Keratinocyte (primary cell): Measurements from ENCODE around the gene ABHD12B. TPM values are rescaled to one million over a fixed set of nuclear protein-coding genes. Genes with fewer than 3 reads are reported as not detected.

Experiments
- DNase-seq: peaks from one replicate; pipeline ENCODE4 v3.0.0-alpha.2; 2011; ENCODE audit warnings: low read depth, missing footprints, low spot score
- FAIRE-seq: peaks from 2 replicates; lab custom pipeline; 2011; peaks lifted over from hg19 to GRCh38; lab: Jason Lieb, UNC
- H2AFZ ChIP-seq: 2 replicates; pipeline ENCODE4 v1.6.0; 2012; ENCODE audit warnings: low read length, control low read depth, inconsistent platforms; ENCODE audit not compliant: control insufficient read depth
- H3K27ac ChIP-seq: 2 replicates; pipeline ENCODE4 v1.5.1; 2011; ENCODE audit warnings: low read length; ENCODE audit not compliant: control insufficient read depth, insufficient read depth
- H3K27me3 ChIP-seq: 3 replicates; pipeline ENCODE4 v1.6.0; 2011; ENCODE audit warnings: low read length; ENCODE audit not compliant: control insufficient read depth, insufficient read depth; ENCODE audit errors: extremely low read depth
- H3K36me3 ChIP-seq, 2 experiments: 2 replicates in 1 of 2; 3 replicates in 1 of 2; pipeline ENCODE4 v1.5.1; 2011; ENCODE audit warnings: low read length in 2 of 2, mild to moderate bottlenecking in 1 of 2; ENCODE audit not compliant: control insufficient read depth in 2 of 2, insufficient read depth in 2 of 2; ENCODE audit errors: extremely low read depth in 1 of 2
- H3K4me1 ChIP-seq: 3 replicates; pipeline ENCODE4 v1.5.1; 2011; ENCODE audit warnings: low read length; ENCODE audit not compliant: control insufficient read depth, insufficient read depth; ENCODE audit errors: extremely low read depth
- H3K4me2 ChIP-seq: 3 replicates; pipeline ENCODE4 v1.6.0; 2011; ENCODE audit warnings: low read depth, low read length; ENCODE audit not compliant: control insufficient read depth, insufficient read depth; ENCODE audit errors: extremely low read depth
- H3K4me3 ChIP-seq, 3 experiments: fragments of 200-600 bp in 1 of 3; sonication (generic) in 1 of 3; 2 replicates in 2 of 3; 3 replicates in 1 of 3; pipeline ENCODE4 v1.5.1; 2011 to 2016; ENCODE audit warnings: low read length in 3 of 3, mild to moderate bottlenecking in 3 of 3, control low read depth in 2 of 3, inconsistent platforms in 1 of 3, low read depth in 1 of 3, mixed read lengths in 1 of 3, mixed run types in 1 of 3, moderate library complexity in 1 of 3; ENCODE audit not compliant: control insufficient read depth in 2 of 3, insufficient read depth in 2 of 3; ENCODE audit errors: extremely low read depth in 1 of 3
- H3K79me2 ChIP-seq: 2 replicates; pipeline ENCODE4 v1.6.0; 2012; ENCODE audit warnings: low read length; ENCODE audit not compliant: control insufficient read depth, insufficient read depth
- H3K9ac ChIP-seq: 3 replicates; pipeline ENCODE4 v1.6.0; 2011; ENCODE audit warnings: low read length; ENCODE audit not compliant: control insufficient read depth, insufficient read depth; ENCODE audit errors: extremely low read depth
- H3K9me1 ChIP-seq: 3 replicates; pipeline ENCODE4 v1.6.0; 2011; ENCODE audit warnings: low read length; ENCODE audit not compliant: control insufficient read depth, insufficient read depth; ENCODE audit errors: extremely low read depth
- H3K9me3 ChIP-seq: 2 replicates; pipeline ENCODE4 v1.5.1; 2012; ENCODE audit warnings: low read depth, low read length; ENCODE audit not compliant: control insufficient read depth
- H4K20me1 ChIP-seq: 3 replicates; pipeline ENCODE4 v1.6.0; 2011; ENCODE audit warnings: low read length; ENCODE audit not compliant: control insufficient read depth, insufficient read depth; ENCODE audit errors: extremely low read depth
- CTCF ChIP-seq, 3 experiments: IDR thresholded peaks in 1 of 3; conservative IDR thresholded peaks in 1 of 3; optimal IDR thresholded peaks in 1 of 3; 2 replicates in 2 of 3; 3 replicates in 1 of 3; pipeline versions ENCODE3 to v1.5.1; 2011; ENCODE audit warnings: low read length in 3 of 3, mild to moderate bottlenecking in 3 of 3, moderate library complexity in 2 of 3, control low read depth in 1 of 3, inconsistent platforms in 1 of 3; ENCODE audit not compliant: insufficient read depth in 2 of 3; ENCODE audit errors: extremely low read depth in 1 of 3
- EZH2 ChIP-seq: IDR thresholded peaks from one replicate; pipeline ENCODE4 v1.6.1; 2012; ENCODE audit warnings: inconsistent platforms, mild to moderate bottlenecking, low read length, moderate library complexity
- dilution Hi-C: fragments of 300-500 bp; cut with MboI; formaldehyde crosslinking; loops from one replicate; pipeline ENCODE4 v1.7.0; 2020; ENCODE audit warnings: low sequenced_read_pairs; ENCODE audit not compliant: extremely low pct_ligation_motif_present
- polyA plus RNA-seq, 5 experiments: library from polyadenylated mRNA; depleted of rRNA in 3 of 5; stranded (reverse) in 3 of 5; stranded (forward) in 1 of 5; unstranded in 1 of 5; fragments of >200 nt; gene quantifications; 1 replicate in 1 of 5; 2 replicates in 3 of 5; 3 replicates in 1 of 5; pipeline versions ENCODE4 v1.2.1 to v1.2.3, GENCODE V29; 2011 to 2012; ENCODE audit warnings: missing spikeins in 2 of 5, low read depth in 1 of 5, low replicate concordance in 1 of 5

ABHD12B gene
- polyA plus RNA-seq, 1 donor (not counting 4 experiments of a cell fraction or from before 2014, with no cell fraction given), result not detected

- Histone ChIP-seq H3K4me2 (no peak overlapping the region), H3K36me3 (no peaks in the 10 kb centered on the region), H3K4me1 (no peaks in the 10 kb centered on the region), H3K4me3 (no peak overlapping the region), H3K9me3 (peaks cover 1% of the 10 kb centered on the region), H3K27me3 (peaks cover 38% of the 10 kb centered on the region), H3K9me1 (no peaks in the 10 kb centered on the region), H3K79me2 (no peaks in the 10 kb centered on the region), H4K20me1 (no peaks in the 10 kb centered on the region), H3K9ac (no peak overlapping the region), H2AFZ (no peak overlapping the region), H3K27ac (no peak overlapping the region)
- DNase-seq (no peak), FAIRE-seq (no peak)
- TF ChIP-seq EZH2, result no peak
- no peak for TF ChIP-seq CTCF (optimal IDR thresholded peaks at IDR 0.05 in 1 of 3, IDR thresholded peaks at IDR 0.05 in 1 of 3, conservative IDR thresholded peaks at IDR 0.05 in 1 of 3; ENCODE audit: extremely low read depth in 1 of 3, insufficient read depth in 2 of 3, low read length in 3 of 3)
- dilution Hi-C loops, result no loop called here
These were observed 3.7 kb downstream of the ABHD12B start for GRCh38 chr14:50875359-50876070.

DNA sequence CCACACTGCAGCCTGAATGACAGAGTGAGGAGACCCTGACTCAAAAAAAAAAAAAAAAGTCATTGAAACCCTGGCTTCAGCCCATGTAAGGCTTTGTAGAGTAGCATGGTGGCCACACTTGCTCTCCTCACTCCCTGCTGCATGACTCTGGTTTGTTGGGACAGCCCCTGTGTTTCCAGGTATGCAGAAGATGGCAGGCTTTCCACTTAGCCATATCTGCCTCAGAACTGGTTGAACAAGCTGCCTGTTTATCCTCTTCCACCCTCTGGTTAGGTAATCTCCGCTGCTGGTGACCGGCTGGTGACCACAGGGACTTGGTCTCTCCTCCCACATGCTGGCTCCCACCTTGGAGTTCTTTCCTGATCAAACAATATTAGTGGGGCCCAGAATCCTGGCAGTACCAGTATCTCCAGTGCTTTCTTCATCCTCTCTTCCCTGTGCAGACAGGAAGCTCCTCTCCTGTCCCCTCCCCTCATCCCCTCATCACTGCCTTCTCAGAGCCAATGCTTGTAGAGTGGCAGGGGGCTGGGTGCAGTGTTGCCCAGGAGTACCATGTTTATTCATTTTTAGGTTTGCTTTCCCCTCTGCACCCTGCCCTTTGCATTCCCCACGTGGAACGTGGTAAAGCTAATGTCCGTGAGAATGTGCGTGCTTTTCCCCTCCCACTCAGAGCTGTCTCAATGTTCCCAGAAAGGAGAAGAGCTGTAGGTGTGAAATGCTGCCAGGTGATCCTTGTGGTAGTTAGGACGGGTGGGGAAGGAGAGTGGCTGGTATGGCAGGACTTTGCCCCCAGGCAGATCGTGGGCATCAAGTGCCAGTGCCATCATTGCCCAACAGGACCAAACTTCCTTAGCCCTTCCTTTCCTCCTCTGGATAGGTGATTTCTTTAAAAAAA is 11.3 kb downstream of the ABHD12B start:
- Histone ChIP-seq H3K4me2 (no peak overlapping the region), H3K4me3 (no peak overlapping the region), H3K27ac (no peak overlapping the region), H3K9me1 (no peaks in the 10 kb centered on the region), H3K9me3 (no peaks in the 10 kb centered on the region), H3K36me3 (peaks cover 0 to 4% of the 10 kb centered on the region in 2 experiments), H2AFZ (no peak overlapping the region), H3K4me1 (no peaks in the 10 kb centered on the region), H3K27me3 (no peaks in the 10 kb centered on the region), H3K79me2 (no peaks in the 10 kb centered on the region), H3K9ac (no peak overlapping the region), H4K20me1 (no peaks in the 10 kb centered on the region)
- dilution Hi-C loops, result no loop called here
- TF ChIP-seq EZH2 (no peak), CTCF (optimal IDR thresholded peaks at IDR 0.05 in 1 of 3, IDR thresholded peaks at IDR 0.05 in 1 of 3, conservative IDR thresholded peaks at IDR 0.05 in 1 of 3; ENCODE audit: extremely low read depth in 1 of 3, insufficient read depth in 2 of 3, low read length in 3 of 3) (no peak)
- no peak for FAIRE-seq
- no peak for DNase-seq
